Type B pancreatic cell (in vitro differentiated cells): ENCODE data around the gene PCDHA2. TPM values are rescaled to one million over a fixed set of nuclear protein-coding genes. Genes with fewer than 3 reads are reported as not detected.
"Not testable (repeated sequence)": the region's sequence is repeated elsewhere in the genome, so short reads cannot be mapped to it uniquely, and the experiment has no call there.

Experiments
- DNase-seq: peaks from one replicate; pipeline ENCODE4 v3.0.0; 2021; ENCODE audit warnings: mixed read lengths; ENCODE audit not compliant: unreplicated experiment; ENCODE audit errors: extremely low spot score
- H3K27ac Mint-ChIP-seq: 2 replicates; pipeline ENCODE4 v1.8.0; 2021; ENCODE audit warnings: mild to moderate bottlenecking, mixed read lengths
- H3K27me3 Mint-ChIP-seq: 2 replicates; pipeline ENCODE4 v1.8.0; 2021; ENCODE audit warnings: mixed read lengths
- H3K36me3 Mint-ChIP-seq: 2 replicates; pipeline ENCODE4 v1.8.0; 2021; ENCODE audit warnings: mixed read lengths
- H3K4me1 Mint-ChIP-seq: one replicate; pipeline ENCODE4 v1.8.0; 2021; ENCODE audit warnings: mixed read lengths; ENCODE audit not compliant: unreplicated experiment
- H3K4me3 Mint-ChIP-seq: 2 replicates; pipeline ENCODE4 v1.8.0; 2021; ENCODE audit warnings: mild to moderate bottlenecking, mixed read lengths
- H3K9me3 Mint-ChIP-seq: 2 replicates; pipeline ENCODE4 v1.8.0; 2021; ENCODE audit warnings: mixed read lengths
- CTCF ChIP-seq: fragments of 200-600 bp; sonication (generic); conservative IDR thresholded peaks from 2 replicates; pipeline ENCODE4 v1.5.0; 2021; ENCODE audit warnings: antibody characterized with exemption, mild to moderate bottlenecking
- total RNA-seq: library from RNA; stranded (reverse); gene quantifications from 2 replicates; pipeline ENCODE4 v1.2.1, GENCODE V29; 2021; ENCODE audit warnings: low replicate concordance

The PCDHA2 gene
- total RNA-seq, 1 donor from 2014 or later, result 1.0 TPM

- H3K27me3 Mint-ChIP-seq, result no peaks in the 10 kb centered on the region
- DNase-seq, result peak; percentile 67
- H3K9me3 Mint-ChIP-seq, result peaks cover 16% of the 10 kb centered on the region
- no peak overlapping the region for H3K27ac Mint-ChIP-seq
- H3K4me3 Mint-ChIP-seq, result peak overlapping the region; percentile 20
- no peak for TF ChIP-seq CTCF
- peaks cover 29% of the 10 kb centered on the region for H3K36me3 Mint-ChIP-seq
- peaks cover 9% of the 10 kb centered on the region for H3K4me1 Mint-ChIP-seq
These were observed 14.2 kb downstream of the PCDHA2 start for GRCh38 chr5:140808889-140809291.

- no peak for DNase-seq
- Mint-ChIP-seq H3K27ac (no peak within 1 kb of the TSS), H3K9me3 (peaks cover 4% of the 10 kb centered on the region), H3K4me1 (no peaks in the 10 kb centered on the region), H3K36me3 (peaks cover 16% of the 10 kb centered on the region), H3K4me3 (no peak within 1 kb of the TSS), H3K27me3 (no peaks in the 10 kb centered on the region)
- TF ChIP-seq CTCF, result no peak
These were observed 27.0 kb downstream of the PCDHA2 start, which contains the start of gene PCDHA5 for GRCh38 chr5:140821375-140822280. TSS of gene PCDHA5 (plus strand) at chr5:140821613.

GRCh38 chr5:140822281-140822629 is 27.6 kb downstream of the PCDHA2 start:
- Mint-ChIP-seq H3K4me1 (no peaks in the 10 kb centered on the region), H3K36me3 (peaks cover 16% of the 10 kb centered on the region), H3K27me3 (no peaks in the 10 kb centered on the region), H3K9me3 (peaks cover 4% of the 10 kb centered on the region), H3K27ac (no peak overlapping the region), H3K4me3 (no peak overlapping the region)
- no peak for DNase-seq
- TF ChIP-seq CTCF, result no peak

GRCh38 chr5:140822969-140823368 is 28.3 kb downstream of the PCDHA2 start:
- not testable (repeated sequence) for H3K27ac Mint-ChIP-seq, H3K4me1 Mint-ChIP-seq, H3K4me3 Mint-ChIP-seq, H3K27me3 Mint-ChIP-seq, H3K9me3 Mint-ChIP-seq, DNase-seq
- H3K36me3 Mint-ChIP-seq, result peaks cover 16% of the 10 kb centered on the region

GRCh38 chr5:140823475-140823874 is 28.8 kb downstream of the PCDHA2 start:
- Mint-ChIP-seq H3K4me3 (no peak overlapping the region), H3K27me3 (no peaks in the 10 kb centered on the region), H3K27ac (no peak overlapping the region), H3K4me1 (peaks cover 2% of the 10 kb centered on the region), H3K9me3 (peaks cover 3% of the 10 kb centered on the region), H3K36me3 (peaks cover 18% of the 10 kb centered on the region)
- TF ChIP-seq CTCF, result no peak
- no peak for DNase-seq

- H3K4me1 Mint-ChIP-seq, result peaks cover 4% of the 10 kb centered on the region
- no peaks in the 10 kb centered on the region for H3K27me3 Mint-ChIP-seq
- peaks cover 31% of the 10 kb centered on the region for H3K36me3 Mint-ChIP-seq
- DNase-seq, result no peak
- peak; percentile 77 for TF ChIP-seq CTCF
- peak within 1 kb of the TSS; percentile 87 for H3K27ac Mint-ChIP-seq
- H3K9me3 Mint-ChIP-seq, result peaks cover 11% of the 10 kb centered on the region
- H3K4me3 Mint-ChIP-seq, result peak within 1 kb of the TSS; percentile 92
These were observed 33.2 kb downstream of the PCDHA2 start, which contains the start of gene PCDHA6 for GRCh38 chr5:140827704-140828361. TSS of gene PCDHA6 (plus strand) at chr5:140827960. CDS start at chr5:140828092, 132 bp downstream.
